Measurements from ENCODE around the gene TMEM175.

GRCh38 chr4:987624-988513 lies 55.6 kb downstream of the TMEM175 start:
- TF ChIP-seq, protein P1, sequence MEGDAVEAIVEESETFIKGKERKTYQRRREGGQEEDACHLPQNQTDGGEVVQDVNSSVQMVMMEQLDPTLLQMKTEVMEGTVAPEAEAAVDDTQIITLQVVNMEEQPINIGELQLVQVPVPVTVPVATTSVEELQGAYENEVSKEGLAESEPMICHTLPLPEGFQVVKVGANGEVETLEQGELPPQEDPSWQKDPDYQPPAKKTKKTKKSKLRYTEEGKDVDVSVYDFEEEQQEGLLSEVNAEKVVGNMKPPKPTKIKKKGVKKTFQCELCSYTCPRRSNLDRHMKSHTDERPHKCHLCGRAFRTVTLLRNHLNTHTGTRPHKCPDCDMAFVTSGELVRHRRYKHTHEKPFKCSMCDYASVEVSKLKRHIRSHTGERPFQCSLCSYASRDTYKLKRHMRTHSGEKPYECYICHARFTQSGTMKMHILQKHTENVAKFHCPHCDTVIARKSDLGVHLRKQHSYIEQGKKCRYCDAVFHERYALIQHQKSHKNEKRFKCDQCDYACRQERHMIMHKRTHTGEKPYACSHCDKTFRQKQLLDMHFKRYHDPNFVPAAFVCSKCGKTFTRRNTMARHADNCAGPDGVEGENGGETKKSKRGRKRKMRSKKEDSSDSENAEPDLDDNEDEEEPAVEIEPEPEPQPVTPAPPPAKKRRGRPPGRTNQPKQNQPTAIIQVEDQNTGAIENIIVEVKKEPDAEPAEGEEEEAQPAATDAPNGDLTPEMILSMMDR (IDR thresholded peaks at IDR 0.05): no peak
- TF ChIP-seq POLR2A (IDR thresholded peaks at IDR 0.05): no peak

Measured in lower leg skin (tissue), 3 donors.